Neural progenitor cell (in vitro differentiated cells): Measurements from ENCODE around the gene PRKD3.

ENCODE experiments used
- EZH2 ChIP-seq: fragments of 200-600 bp; sonication (generic); IDR thresholded peaks from 2 replicates; pipeline ENCODE4 v1.6.1; 2017; ENCODE audit warnings: antibody characterized with exemption, mild to moderate bottlenecking, moderate library complexity
- TF ChIP-seq, protein P1 (sequence below): fragments of 200-600 bp; sonication (generic); IDR thresholded peaks from 2 replicates; pipeline ENCODE4 v1.5.1; 2017; ENCODE audit warnings: antibody characterized with exemption, mild to moderate bottlenecking

- TF ChIP-seq, protein P1, sequence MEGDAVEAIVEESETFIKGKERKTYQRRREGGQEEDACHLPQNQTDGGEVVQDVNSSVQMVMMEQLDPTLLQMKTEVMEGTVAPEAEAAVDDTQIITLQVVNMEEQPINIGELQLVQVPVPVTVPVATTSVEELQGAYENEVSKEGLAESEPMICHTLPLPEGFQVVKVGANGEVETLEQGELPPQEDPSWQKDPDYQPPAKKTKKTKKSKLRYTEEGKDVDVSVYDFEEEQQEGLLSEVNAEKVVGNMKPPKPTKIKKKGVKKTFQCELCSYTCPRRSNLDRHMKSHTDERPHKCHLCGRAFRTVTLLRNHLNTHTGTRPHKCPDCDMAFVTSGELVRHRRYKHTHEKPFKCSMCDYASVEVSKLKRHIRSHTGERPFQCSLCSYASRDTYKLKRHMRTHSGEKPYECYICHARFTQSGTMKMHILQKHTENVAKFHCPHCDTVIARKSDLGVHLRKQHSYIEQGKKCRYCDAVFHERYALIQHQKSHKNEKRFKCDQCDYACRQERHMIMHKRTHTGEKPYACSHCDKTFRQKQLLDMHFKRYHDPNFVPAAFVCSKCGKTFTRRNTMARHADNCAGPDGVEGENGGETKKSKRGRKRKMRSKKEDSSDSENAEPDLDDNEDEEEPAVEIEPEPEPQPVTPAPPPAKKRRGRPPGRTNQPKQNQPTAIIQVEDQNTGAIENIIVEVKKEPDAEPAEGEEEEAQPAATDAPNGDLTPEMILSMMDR = no peak
- no peak for TF ChIP-seq EZH2
Observed at GRCh38 chr2:37348155-37348554, 23.5 kb upstream of the PRKD3 start.
